Osteoblast (primary cell): ENCODE measurements around the gene CCDC71L. TPM values are rescaled to one million over a fixed set of nuclear protein-coding genes. Genes with fewer than 3 reads are reported as not detected.

Experiments
- DNase-seq: peaks from one replicate; pipeline ENCODE4 v3.0.0; 2011; ENCODE audit warnings: low spot score, mixed read lengths; ENCODE audit not compliant: insufficient read length; ENCODE audit errors: missing footprints
- H2AFZ ChIP-seq: 2 replicates; pipeline ENCODE4 v1.6.0; 2011; ENCODE audit warnings: mild to moderate bottlenecking, low read length
- H3K27ac ChIP-seq: 2 replicates; pipeline ENCODE4 v1.5.1; 2011; ENCODE audit warnings: mild to moderate bottlenecking, low read depth, low read length, moderate library complexity
- H3K27me3 ChIP-seq: 2 replicates; pipeline ENCODE4 v1.6.0; 2012; ENCODE audit warnings: mild to moderate bottlenecking, control low read depth, inconsistent platforms, low read length, moderate library complexity; ENCODE audit not compliant: insufficient read depth
- H3K36me3 ChIP-seq: 2 replicates; pipeline ENCODE4 v1.5.1; 2011; ENCODE audit warnings: mild to moderate bottlenecking, low read length, control low read depth, moderate library complexity; ENCODE audit not compliant: insufficient read depth
- H3K4me1 ChIP-seq: 2 replicates; pipeline ENCODE4 v1.5.1; 2011; ENCODE audit warnings: mild to moderate bottlenecking, low read length, control low read depth, moderate library complexity; ENCODE audit not compliant: insufficient read depth
- H3K4me2 ChIP-seq: 2 replicates; pipeline ENCODE4 v1.6.0; 2011; ENCODE audit warnings: mild to moderate bottlenecking, low read length; ENCODE audit not compliant: insufficient read depth
- H3K4me3 ChIP-seq: fragments of 200-600 bp; sonication (generic); 3 replicates; pipeline ENCODE4 v1.5.1; 2012; ENCODE audit warnings: mild to moderate bottlenecking, low read length, inconsistent platforms; ENCODE audit not compliant: insufficient read depth
- H3K79me2 ChIP-seq: 2 replicates; pipeline ENCODE4 v1.6.0; 2012; ENCODE audit warnings: mild to moderate bottlenecking, low read length, control low read depth, inconsistent platforms; ENCODE audit not compliant: insufficient read depth
- H3K9me3 ChIP-seq: 2 replicates; pipeline ENCODE4 v1.5.1; 2011; ENCODE audit warnings: low read depth, low read length, control low read depth
- H4K20me1 ChIP-seq: 2 replicates; pipeline ENCODE4 v1.6.0; 2012; ENCODE audit warnings: mild to moderate bottlenecking, low read length, control low read depth; ENCODE audit not compliant: insufficient read depth
- CTCF ChIP-seq: IDR thresholded peaks from 2 replicates; pipeline ENCODE4 v1.5.1; 2011; ENCODE audit warnings: mild to moderate bottlenecking, low read depth, low read length, moderate library complexity; ENCODE audit errors: extremely low read depth
- total RNA-seq: library from RNA; depleted of rRNA; stranded (reverse); fragments of >200 nt; gene quantifications from 2 replicates; pipeline ENCODE4 v1.2.3, GENCODE V29; 2012

Gene CCDC71L
- total RNA-seq, 1 donor = 29.3 TPM

GRCh38 chr7:106621393-106622132 lies 39.4 kb downstream of the CCDC71L start:
- Histone ChIP-seq H3K4me3 (no peak overlapping the region), H3K4me2 (no peak overlapping the region), H4K20me1 (no peaks in the 10 kb centered on the region), H3K27me3 (no peaks in the 10 kb centered on the region), H3K79me2 (no peaks in the 10 kb centered on the region), H3K36me3 (no peaks in the 10 kb centered on the region), H3K27ac (no peak overlapping the region), H2AFZ (no peak overlapping the region), H3K4me1 (peaks cover 29% of the 10 kb centered on the region), H3K9me3 (no peaks in the 10 kb centered on the region)
- no peak for TF ChIP-seq CTCF
- DNase-seq = no peak

GRCh38 chr7:106620676-106621075 lies 40.3 kb downstream of the CCDC71L start:
- no peak overlapping the region for H2AFZ ChIP-seq
- H3K9me3 ChIP-seq = no peaks in the 10 kb centered on the region
- no peak for TF ChIP-seq CTCF
- H3K4me3 ChIP-seq = no peak overlapping the region
- peaks cover 38% of the 10 kb centered on the region for H3K4me1 ChIP-seq
- no peak overlapping the region for H3K27ac ChIP-seq
- DNase-seq = no peak
- H3K36me3 ChIP-seq = no peaks in the 10 kb centered on the region
- H3K4me2 ChIP-seq = no peak overlapping the region
- no peaks in the 10 kb centered on the region for H3K27me3 ChIP-seq
- no peaks in the 10 kb centered on the region for H4K20me1 ChIP-seq
- H3K79me2 ChIP-seq = no peaks in the 10 kb centered on the region

GRCh38 chr7:106620034-106620433 lies 40.9 kb downstream of the CCDC71L start:
- H3K4me3 ChIP-seq = no peak overlapping the region
- H3K9me3 ChIP-seq = no peaks in the 10 kb centered on the region
- no peaks in the 10 kb centered on the region for H3K79me2 ChIP-seq
- no peak for TF ChIP-seq CTCF
- H3K4me2 ChIP-seq = no peak overlapping the region
- H3K27ac ChIP-seq = no peak overlapping the region
- no peaks in the 10 kb centered on the region for H3K27me3 ChIP-seq
- H3K36me3 ChIP-seq = no peaks in the 10 kb centered on the region
- no peaks in the 10 kb centered on the region for H4K20me1 ChIP-seq
- H3K4me1 ChIP-seq = peaks cover 39% of the 10 kb centered on the region
- no peak for DNase-seq
- no peak overlapping the region for H2AFZ ChIP-seq

GRCh38 chr7:106619213-106619612 lies 41.7 kb downstream of the CCDC71L start:
- H3K4me3 ChIP-seq = no peak overlapping the region
- H3K4me2 ChIP-seq = no peak overlapping the region
- H3K9me3 ChIP-seq = no peaks in the 10 kb centered on the region
- H4K20me1 ChIP-seq = no peaks in the 10 kb centered on the region
- H3K27ac ChIP-seq = no peak overlapping the region
- no peaks in the 10 kb centered on the region for H3K79me2 ChIP-seq
- H3K27me3 ChIP-seq = no peaks in the 10 kb centered on the region
- H3K36me3 ChIP-seq = no peaks in the 10 kb centered on the region
- H2AFZ ChIP-seq = no peak overlapping the region
- no peak for DNase-seq
- TF ChIP-seq CTCF = no peak
- peaks cover 40% of the 10 kb centered on the region for H3K4me1 ChIP-seq
